Right renal pelvis (tissue), 4 donors: ENCODE data around the gene NAALADL1. TPM values are rescaled to one million over a fixed set of nuclear protein-coding genes. Genes with fewer than 3 reads are reported as not detected.
"Not testable (repeated sequence)": the region's sequence is repeated elsewhere in the genome, so short reads cannot be mapped to it uniquely, and the experiment has no call there.

ENCODE experiments used
- DNase-seq, 4 donors: peaks; one replicate each; pipeline ENCODE4 v3.0.0-alpha.2; 2013; ENCODE audit warnings: low read depth in 4 of 4, low spot score in 3 of 4, missing footprints in 1 of 4
- polyA plus RNA-seq, 4 donors: library from polyadenylated mRNA; unstranded; fragments of 120-200 nt; gene quantifications; one replicate each; pipeline ENCODE4 v1.2.1, GENCODE V29; 2013; ENCODE audit not compliant: insufficient read length in 4 of 4

NAALADL1 gene
- polyA plus RNA-seq, 4 donors, result 12.0 to 16.2 (median 13.1) TPM

DNA sequence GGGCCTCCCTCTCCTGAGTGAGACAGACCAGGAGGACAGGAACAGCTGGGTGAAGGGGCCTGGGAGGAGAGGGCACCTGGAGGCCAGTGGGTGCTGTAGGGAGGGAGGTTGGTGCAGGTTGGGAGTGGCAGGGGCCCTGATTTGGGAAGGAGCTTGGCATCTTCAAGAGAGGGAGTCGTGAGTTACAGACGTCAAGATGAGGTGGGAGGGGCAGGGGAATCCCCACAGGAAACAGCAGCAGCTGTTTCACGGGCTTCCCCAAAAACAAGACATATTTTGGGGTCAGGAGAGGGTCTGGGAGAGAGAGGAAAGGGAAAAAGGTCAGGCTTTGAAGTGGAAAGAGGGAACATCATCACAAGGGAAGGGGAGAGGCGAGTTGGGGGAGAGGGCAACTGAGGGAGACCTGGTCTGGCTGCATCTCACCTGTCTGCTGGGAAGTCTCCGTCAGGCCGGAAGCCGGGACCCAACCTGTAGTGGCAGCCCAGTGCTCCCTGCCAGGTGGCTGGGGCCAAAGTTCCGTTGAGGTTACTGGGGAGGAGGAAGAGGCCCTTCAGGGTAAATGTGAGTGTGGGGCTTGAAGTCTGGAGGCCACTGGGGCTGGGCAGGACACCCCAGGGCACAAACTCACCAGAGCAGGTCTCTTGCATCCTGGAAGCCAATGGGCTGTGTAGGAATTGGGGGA, 4.4 kb downstream of the NAALADL1 start:
- no peak for DNase-seq

DNA sequence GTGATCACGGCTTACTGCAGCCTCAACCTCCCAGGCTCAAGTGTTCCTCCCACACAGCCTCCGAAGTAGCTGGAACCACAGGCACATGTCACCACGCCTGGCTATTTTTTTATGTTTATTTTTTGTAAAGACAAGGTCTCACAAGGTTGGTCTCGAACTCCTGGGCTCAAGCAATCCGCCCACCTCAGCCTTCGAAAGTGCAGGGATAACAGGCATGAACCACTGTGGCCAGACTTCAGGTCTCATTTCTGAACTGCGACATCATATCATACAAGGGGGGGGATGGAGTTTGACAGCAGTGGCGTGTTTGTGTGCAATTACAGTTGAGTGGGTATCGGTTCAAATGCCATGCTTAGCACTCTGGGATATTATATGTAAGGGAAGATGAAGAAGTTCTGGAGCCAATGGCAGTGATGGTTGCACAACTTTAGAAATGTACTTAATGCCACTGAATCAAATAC, 6.9 kb downstream of the NAALADL1 start:
- no peak for DNase-seq

DNA sequence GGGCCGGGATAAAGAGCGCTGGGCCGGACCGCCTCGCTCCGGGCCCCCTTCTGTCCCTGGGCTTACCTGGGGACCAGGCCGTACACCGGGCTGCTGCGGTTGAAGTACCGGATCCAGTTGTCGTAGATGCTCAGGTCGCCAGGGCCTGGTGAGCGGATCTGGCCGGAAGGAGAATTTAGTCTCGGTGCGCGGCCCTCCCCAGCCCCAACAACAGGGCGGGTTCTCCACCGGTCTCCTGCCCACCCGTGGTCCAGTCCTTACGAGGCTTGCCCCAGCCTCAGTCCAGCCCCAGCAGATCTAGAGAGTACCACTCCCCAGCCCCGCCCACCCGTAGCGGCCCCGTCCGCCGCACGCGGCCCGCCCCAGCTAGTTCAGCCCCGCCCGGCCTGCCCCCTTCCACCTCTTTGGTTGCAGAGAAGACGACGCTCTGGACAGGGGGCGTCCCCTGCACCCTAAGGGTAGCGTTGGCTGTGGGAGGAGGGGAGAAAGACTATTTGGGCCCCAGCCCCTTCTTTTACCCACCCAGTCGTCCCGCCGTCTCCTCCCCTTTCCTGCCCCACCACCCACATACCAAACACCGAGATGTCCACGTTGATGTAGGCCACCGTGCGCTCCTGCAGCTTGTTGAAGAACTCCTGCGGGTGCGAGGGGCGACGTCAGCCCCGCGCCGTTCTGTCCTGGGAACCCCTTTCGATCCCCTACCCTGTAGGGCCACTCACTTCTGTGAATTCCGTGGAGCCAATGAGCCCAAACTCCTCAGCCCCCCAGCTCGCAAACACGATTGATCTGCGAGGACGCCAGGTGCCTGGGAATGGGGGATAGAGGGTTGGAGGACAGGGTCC, 10.6 kb downstream of the NAALADL1 start:
- no peak for DNase-seq

DNA sequence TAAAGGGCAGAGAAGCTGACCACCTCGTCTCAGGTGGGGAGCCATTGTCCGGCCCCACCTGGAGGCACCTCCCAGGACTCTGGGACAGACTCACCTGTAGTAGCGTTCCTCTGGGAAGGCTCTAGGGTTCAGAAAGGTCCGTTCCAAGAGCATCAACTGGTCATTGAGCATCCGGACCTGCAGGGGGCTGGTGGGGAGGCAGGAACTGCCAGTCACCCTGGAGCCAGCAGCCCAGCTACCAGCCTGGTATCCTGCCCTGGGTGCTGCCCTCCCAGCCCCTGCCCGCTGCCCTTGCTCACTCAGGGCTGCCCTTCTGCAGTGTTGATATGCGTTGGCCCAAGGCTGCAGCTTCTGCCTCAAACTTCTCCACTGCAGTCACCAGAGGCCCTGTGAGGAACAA, 12.6 kb downstream of the NAALADL1 start:
- no peak for DNase-seq

DNA sequence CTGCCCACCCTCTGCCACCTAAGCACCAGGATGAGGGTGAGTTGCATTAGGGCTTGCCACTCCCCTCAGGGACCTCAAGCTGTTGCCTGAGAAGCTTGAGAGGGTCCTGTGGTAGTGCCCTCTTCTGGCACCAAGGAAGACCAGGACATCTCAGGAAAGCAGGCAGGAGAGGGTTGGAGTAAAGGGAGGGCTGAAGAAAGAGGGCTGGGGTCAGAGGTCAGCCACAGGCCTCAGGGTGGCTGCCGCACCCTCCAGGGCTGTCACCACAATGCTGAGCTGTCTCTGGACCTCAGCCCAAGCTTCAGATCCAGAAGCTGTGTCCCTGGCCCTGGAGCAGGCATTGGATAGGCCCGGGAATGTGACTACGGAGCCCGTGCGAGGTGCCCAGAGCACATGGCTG, 13.3 kb downstream of the NAALADL1 start:
- no peak for DNase-seq

DNA sequence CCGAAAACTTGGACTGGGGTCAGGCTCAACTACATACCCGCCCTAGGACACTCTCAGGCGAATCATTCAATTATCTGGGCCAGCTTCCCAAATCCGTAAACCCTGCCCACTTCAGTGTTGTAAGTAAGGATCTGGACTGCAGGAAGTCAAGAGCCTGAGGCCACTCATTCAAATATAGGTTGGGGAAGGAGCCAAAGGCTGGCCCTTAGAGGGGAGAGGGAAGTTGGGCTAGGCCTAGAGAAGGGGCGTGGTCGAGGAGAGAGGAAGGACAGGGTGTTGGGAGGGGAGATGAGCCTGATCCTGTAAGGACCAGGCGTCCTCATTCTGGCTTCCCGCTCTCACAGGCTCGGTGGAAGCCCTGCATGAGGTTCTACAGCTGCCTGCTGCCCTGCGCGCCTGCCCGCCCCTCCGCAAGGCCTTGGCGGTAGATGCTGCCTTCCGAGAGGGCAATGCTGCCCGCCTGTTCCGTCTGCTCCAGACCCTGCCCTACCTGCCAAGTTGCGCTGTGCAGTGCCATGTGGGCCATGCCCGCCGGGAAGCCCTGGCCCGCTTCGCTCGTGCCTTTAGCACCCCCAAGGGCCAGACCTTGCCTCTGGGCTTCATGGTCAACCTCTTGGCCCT, 14.4 kb downstream of the NAALADL1 start:
- no peak for DNase-seq

DNA sequence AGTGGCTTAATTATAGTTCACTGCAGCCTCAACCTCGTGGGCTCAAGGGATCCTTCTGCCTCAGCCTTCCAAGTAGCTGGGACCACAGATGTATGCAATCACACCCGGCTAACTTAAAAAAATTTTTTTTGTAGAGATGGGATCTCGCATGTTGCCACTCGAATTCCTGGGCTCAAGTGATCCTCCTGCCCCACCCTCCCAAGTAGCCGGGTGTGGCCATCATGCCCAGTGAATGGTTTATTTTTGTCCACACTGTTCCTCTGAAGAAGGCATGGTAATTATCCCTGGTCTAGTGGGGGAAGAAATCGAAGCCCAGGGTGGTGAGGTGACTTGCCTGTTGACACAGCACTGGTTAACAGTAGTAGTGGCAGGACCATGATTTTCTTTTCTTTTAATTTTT, 15.5 kb downstream of the NAALADL1 start:
- DNase-seq, result no peak

DNA sequence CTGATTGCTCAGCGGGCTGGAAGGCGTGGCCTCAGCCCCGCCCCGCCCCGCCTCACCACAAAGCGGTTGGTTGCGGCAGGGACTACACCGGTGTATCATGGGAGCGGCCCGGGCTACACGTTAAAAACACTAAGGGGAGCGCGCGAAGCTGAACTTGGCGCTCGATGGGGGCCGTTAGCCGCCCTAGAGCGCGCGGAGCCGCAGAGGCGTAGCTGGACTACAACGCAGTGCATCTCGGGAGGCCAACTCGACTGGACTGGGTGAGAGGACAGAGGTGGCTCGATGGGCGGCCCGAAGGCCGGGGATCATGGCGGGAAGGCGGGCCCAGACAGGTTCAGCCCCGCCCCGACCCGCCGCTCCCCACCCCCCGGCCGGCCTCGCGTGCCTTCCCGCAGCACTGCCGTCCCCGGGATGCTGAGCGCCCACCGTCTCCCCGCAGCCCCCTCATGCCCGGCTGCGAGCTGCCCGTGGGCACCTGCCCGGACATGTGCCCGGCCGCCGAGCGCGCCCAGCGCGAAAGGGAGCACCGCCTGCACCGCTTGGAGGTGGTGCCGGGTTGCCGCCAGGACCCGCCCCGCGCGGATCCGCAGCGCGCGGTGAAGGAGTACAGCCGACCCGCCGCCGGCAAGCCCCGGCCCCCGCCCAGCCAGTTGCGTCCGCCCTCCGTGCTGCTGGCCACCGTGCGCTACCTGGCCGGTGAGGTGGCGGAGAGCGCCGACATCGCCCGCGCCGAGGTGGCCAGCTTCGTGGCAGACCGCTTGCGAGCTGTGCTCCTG, 17.3 kb downstream of the NAALADL1 start, which contains the start of gene SAC3D1:
TSS of gene SAC3D1 (plus strand) at position 364 of the 776 bp plus-strand sequence. CDS start at position 447, 83 bp downstream.
- peak; percentile 79 to 87 (median 82) for DNase-seq

DNA sequence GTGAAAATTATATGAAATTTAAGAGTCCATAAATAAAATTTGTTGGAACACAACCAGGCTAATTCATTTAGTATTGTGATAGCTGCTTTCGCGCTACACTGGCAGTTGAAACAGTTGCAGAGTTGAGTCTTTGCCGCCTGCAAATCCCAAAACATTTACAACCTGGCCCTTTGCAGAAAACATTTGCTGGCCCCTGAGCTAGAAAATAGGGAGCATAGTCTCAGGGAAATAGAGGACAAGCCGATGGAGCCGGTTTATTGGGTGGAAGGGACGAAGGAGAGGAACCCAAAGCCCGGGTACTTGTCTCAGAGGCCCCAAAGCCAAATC, 17.9 kb downstream of the NAALADL1 start:
- DNase-seq, result no peak

DNA sequence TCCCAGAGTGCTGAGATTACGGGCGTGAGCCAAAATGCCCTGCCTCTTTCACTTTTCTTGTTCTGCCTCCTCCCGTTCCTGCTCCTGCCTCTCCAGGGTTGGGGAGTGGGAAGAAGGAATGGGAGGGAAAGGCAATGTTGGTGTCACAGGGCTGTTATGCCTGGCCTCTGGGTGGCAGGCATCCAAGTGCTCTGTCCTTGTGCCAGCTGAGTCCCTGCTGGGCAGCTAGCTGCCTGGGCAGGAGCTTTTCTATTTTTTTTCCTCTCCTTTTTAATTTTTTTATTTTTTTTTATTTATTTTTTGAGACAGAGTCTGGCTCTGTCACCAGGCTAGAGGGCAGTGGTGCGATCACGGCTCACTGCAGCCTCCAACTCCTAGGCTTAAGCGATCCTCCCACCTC, 21.4 kb downstream of the NAALADL1 start:
- DNase-seq, result no peak

DNA sequence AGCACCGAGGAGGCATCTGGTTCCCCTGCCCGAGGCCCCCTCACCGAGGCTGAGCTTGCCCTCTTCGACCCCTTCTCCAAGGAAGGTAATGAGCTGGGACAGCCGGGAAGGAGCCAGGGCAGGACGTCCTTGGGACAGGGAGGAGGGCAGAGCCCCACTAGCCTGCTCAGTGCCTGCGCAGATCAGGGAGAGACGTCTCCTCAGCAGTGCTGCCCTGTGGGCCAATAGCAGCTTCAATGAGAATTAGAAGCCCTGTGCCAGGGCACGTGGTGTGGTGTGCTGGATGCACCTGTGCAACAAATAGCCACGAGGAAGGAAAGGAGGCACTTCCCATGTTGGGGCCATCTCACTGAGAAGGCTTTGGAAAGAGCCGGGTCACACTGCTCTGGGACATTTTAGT, 22.8 kb downstream of the NAALADL1 start:
- DNase-seq, result no peak

DNA sequence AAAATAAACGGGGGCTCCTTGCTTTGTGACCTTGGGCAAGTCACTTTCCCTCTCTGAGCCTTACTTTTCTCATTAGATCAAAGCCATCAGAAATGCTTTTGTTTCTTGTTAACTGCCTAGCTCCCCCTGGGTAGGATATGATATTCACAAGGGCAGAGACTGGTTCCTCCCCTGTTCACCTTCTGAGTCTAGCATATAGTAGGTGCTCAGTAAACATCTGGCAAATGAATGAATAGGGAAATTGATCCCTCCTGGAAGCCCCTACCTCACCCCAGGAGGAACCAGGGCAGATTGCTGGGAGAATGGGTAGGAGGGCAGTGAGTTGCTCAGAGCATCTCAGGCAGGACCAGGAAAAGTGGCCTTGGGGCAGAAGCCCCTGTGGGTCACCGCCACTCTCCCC, 23.9 kb downstream of the NAALADL1 start:
- no peak for DNase-seq

DNA sequence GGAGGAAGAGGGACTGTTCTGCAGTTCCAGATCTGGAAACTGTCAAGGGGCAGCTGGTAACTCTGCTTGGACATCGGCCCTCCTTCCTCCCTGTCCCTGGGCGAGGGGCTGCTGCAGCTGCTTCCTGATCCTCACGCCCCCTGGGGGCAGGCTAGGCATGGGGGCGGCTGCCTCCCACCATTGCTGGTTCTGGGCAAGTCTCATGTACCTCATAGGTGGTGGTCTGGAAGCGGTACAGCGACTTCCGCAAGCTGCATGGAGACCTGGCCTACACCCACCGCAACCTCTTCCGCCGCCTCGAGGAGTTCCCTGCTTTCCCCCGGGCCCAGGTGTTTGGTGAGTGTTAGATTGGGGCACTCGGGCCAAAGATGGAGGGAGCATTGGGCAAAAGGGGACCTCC, 26.1 kb downstream of the NAALADL1 start:
- DNase-seq, result no peak

DNA sequence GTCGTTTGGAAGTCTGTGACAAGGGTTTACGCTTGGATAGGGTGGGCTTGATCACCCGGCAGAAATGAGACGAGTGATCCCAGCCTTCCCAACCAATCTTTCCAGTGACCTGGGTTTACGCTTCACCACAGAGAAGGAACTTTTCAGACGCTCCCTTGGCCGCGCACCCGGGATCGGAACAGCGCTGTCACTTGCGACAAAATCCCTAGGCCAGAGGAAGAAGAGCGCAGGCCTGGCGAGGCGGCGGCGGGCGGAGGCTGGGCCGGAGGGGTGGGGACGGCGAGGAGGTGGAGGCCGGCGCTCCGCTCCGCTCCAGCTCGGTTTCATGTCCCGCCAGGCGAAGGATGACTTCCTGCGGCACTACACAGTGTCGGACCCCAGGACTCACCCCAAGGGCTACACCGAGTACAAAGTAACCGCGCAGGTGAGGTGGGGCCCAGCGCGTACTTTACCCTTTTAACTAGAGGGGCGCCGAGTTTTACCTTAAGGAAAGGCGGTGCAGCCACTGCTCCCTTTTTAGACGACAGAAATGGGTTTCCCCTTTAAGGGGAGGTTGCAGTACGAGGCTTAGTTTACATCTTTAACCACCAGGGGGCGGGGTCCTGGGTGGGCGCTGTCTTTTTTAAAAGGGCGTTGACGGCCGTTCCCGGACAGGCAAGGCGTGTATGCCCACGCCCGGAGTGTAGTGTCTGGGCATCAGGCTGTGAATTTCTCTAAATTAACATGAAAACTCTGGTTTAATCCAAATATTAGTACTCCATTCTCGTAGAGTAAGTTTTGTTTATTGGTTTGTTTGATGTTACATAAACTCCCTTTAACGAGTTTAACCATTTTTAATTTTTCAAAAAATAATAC, 30.9 kb downstream of the NAALADL1 start, which contains the start of gene SNX15:
TSS of gene SNX15 (plus strand) at position 227 of the 855 bp plus-strand sequence. CDS start at position 326, 99 bp downstream.
- peak; percentile 95 to 97 (median 96) for DNase-seq

DNA sequence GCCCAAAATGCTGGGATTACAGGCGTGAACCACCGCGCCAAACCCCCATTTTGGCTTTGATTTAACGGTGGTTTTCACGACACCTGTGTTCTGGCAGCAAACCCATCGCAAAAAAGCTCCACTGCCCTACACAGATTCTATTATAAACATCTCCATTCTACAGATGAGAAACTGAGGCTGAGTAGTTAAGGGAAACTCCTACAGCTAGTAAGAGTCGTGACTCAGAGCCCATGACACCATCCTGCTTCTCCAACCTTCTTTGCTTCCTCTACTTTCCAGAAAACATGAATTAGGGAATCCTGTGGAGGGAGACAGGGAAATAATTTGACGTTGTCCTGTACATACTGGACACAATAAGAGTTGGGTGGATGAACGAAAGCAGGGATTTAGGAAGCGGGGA, 31.5 kb downstream of the NAALADL1 start:
- no peak for DNase-seq

DNA sequence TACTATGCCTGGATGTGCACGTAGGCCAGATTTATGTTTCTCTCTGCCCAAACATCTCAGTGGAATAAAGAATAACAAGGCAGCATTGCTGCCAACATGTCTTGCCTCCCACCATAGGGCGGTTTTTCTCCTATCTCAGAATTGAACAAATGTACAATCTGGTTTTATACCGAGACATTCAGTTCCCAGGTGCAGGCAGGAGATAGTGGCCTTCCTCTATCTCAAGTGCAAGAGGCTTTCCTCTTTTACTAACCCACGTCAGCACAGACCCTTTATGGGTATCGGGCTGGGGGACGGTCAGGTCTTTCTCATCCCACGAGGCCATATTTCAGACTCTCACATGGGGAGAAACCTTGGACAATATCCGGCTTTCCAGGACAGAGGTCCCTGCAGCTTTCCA, 34.9 kb downstream of the NAALADL1 start:
- DNase-seq, result not testable (repeated sequence)

DNA sequence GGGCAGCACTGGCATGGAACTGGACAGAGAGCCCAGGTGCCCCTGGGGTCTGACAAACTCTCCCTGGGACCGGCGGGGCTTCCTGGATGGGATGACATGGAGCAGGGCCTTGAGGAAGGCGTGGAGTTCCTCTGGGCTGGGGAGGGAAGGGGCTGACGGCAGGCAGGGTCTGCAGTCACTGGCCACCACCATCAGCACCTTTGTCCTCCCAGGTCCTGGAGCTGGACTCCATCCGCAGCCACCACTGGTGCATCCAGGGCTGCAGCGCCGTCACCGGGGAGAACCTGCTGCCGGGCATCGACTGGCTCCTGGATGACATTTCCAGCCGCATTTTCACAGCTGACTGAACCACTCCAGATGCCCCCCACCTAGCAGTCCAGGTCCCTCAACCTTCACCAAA, 36.8 kb downstream of the NAALADL1 start:
- no peak for DNase-seq

DNA sequence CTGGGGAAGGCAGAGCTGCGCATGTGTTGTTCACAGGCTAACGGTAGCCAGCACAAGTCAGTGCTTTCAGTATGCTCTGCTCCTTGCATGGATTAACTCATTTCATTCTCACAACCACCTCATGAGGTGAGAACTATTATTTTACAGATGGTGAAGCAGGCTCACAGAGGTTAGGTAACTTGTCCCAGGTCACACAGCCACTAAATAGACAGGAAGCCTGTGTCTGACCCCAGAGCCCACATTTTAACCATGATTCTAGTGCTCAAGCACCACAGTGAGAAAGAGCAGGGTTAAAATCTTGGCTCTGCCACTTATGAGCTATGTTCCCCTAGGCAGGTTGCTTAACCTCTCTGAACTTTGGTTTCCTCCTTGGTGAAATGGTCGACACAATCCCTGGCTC, 37.4 kb downstream of the NAALADL1 start:
- DNase-seq, result no peak

DNA sequence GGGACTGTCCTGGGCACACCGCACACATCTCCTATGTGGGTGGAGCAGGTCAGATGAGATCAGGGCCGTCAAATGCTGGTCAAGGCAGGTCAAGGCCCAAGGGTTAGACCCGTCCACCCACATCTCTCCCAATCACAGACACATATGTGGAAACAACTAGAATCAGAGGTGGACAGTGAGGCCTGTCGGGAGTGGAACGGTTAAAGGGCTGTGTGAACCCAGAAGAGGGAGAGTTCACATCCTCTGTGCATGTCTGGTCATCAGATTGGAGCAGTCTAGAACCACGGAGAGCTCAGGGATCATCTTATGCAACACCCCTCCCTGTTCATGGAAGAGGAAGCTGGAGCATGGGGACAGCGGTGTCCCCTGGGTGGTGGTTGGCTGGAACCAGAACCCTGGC, 38.5 kb downstream of the NAALADL1 start:
- no peak for DNase-seq

DNA sequence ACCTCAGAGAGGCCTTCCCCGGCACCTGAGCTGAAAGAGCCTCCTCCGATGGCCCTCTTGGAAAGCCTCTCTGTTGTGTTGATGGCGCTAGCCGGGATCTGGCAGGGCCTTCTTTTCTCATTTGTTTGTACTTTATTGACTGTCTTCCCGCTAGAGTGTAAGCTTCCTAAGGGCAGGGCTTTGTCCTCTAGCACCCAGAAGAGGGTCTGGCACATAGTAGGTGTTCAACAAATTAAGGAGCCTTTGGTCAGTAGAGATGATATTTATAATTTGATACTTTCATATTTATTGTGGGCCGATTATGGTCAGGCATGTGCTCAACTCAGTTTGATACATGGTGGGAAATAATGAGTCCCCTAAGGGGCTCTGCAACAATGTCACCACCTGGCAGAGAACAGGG, 40.4 kb downstream of the NAALADL1 start:
- DNase-seq, result no peak
